ENCODE measurements around the gene KRTAP4-7. TPM values are rescaled to one million over a fixed set of nuclear protein-coding genes. Genes with fewer than 3 reads are reported as not detected.

KRTAP4-7 gene
- not detected in 2 replicates for total RNA-seq

DNA sequence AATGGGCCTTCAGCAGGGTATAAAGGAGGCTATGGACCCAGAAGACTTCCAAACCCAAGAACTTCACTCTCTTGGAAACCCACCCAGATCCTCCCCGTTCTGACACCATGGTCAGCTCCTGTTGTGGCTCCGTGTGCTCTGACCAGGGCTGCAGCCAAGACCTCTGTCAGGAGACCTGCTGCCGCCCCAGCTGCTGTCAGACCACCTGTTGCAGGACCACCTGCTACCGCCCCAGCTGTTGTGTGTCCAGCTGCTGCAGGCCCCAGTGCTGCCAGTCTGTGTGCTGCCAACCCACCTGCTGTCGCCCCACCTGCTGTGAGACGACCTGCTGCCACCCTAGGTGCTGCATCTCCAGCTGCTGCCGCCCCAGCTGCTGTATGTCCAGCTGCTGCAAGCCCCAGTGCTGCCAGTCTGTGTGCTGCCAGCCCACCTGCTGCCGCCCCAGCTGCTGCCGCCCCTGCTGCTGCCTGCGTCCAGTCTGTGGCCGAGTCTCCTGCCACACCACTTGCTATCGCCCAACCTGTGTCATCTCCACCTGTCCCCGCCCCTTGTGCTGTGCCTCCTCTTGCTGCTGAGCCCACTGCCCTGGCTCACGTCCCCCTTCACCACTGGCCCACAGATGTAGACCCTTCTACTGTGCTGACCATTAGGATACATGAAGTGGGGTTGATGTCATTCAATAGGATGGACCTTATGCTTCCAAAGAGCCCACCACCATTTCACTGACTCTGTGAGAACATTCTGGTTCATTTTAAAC lies at the start of gene KRTAP4-7:
TSS of gene KRTAP4-7 (plus strand) at position 51 of the 757 bp plus-strand sequence. CDS start at position 108, 57 bp downstream.

DNA sequence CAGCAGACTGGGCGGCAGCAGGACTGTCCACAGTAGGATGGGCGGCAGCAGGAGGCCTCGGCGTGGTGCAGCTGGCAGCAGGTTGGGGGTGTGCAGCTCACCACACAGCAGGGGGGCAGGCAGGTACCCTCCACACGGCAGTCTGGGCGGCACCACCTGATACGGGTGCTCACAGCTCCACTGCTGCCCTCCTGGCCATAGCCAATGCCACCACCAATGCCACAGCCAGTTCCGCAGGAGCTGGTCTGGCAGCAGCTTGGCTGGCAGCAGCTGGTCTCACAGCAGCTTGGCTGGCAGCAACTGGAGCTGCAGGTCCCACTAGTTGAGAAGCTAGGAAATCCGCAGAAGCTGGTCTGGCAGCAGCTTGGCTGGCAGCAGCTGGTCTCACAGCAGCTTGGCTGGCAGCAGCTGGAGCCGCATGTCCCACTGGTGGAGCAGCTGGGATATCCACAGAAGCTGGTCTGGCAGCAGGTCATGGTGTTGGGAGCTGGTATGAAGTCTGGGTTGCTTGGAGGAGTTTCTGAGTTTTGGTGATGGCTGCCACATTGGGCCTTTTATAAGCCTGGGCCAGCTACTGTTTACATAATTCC lies 49.5 kb upstream of the KRTAP4-7 start, which contains the start of gene KRTAP1-3:
TSS of gene KRTAP1-3 (minus strand) at position 529 of the 590 bp plus-strand sequence. CDS start at position 476, 53 bp downstream.

DNA sequence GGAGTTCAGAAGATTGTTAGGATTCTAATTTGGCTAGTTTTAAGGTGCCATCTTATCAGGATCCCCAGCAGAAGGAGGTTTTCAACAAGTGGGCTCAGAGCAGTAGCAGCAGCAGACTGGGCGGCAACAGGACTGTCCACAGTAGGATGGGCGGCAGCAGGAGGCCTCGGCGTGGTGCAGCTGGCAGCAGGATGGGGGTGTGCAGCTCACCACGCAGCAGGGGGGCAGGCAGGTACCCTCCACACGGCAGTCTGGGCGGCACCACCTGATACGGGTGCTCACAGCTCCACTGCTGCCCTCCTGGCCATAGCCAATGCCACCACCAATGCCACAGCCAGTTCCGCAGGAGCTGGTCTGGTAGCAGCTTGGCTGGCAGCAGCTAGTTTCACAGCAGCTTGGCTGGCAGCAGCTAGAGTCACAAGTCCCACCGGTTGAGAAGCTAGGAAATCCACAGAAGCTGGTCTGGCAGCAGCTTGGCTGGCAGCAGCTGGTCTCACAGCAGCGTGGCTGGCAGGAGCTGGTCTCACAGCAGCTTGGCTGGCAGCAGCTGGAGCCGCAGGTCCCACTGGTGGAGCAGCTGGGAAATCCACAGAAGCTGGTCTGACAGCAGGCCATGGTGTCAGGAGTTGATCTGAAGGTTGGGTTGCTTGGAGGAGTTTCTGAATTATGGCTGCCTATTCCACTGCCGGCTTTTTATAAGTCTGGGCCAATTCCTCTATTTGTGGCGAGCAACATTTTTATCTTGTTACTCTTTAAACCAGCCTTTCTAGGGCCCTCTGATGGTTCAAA lies 43.0 kb upstream of the KRTAP4-7 start, which contains the start of gene KRTAP1-1:
TSS of gene KRTAP1-1 (minus strand) at position 668 of the 789 bp plus-strand sequence. CDS start at position 615, 53 bp downstream.

DNA sequence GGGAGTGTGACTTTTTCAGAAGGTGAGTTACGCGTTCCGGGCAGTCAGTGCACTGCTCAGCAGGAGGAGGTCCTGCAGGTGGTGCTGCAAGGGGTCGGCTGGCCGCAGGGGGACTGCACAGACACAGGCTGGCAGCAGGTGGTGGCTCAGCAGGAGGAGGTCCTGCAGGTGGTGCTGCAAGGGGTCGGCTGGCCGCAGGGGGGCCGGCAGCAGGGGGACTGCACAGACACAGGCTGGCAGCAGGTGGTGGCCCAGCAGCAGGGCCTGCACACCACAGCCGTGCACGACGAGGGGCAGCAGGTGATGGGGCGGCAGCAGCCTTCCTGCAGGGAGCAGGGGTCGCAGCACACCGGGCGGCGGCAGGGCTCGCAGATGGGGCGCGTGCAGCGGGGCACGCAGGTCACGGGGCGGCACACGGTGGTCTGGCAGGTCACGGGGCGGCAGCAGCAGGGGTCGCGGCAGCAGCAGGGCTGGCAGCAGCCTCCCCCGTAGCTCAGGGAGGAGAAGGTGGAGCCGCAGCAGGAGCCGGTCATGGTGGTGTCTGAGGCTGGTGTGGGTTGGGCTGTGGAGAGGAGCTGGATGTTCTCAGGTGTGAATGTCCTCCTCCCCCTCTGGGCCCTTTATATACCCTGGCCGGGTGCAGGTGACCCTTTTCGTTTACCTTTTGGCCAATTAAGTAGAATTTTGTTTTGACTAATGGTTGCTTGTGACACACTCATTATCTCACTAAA lies 37.0 kb upstream of the KRTAP4-7 start, which contains the start of gene KRTAP2-1:
TSS of gene KRTAP2-1 (minus strand) at position 582 of the 731 bp plus-strand sequence. CDS start at position 533, 49 bp downstream.

DNA sequence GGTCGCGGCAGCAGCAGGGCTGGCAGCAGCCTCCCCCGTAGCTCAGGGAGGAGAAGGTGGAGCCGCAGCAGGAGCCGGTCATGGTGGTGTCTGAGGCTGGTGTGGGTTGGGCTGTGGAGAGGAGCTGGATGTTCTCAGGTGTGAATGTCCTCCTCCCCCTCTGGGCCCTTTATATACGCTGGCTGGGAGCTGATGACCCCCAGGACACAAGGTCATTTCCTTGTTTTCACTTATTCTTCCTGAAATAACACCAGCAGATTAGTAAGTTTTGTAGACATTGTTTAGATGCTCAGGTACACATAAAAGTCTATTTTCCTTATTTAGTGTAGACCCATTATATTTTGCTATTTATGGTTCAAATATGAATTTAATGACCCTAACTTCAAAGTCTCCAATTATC lies 28.8 kb upstream of the KRTAP4-7 start, which contains the start of gene KRTAP2-2:
TSS of gene KRTAP2-2 (minus strand) at position 101 of the 400 bp plus-strand sequence. CDS start at position 82, 19 bp downstream.

DNA sequence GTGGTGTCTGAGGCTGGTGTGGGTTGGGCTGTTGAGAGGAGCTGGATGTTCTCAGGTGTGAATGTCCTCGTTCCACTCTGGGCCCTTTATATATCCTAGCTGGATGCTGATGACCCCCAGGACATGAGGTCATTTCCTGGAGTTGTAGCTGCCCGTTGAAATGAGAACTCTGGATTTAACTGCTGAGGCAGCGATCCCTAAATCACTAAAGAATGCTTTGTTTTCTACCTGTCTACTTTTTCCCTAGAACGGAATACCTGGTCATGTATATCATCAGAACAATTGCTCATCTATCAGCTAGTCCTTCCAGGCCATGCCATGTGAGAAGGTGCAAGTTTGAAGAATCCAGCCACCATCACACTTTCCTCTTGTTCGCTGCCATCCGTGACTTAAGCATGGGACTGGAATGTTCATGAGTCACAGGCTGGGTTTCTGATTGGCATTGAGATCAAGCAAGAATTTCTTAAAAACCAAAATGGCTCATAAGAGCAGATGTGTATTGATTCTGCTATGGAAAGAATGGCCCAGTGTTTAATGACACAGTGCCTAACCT lies 23.8 kb upstream of the KRTAP4-7 start, which contains the start of gene KRTAP2-3:
TSS of gene KRTAP2-3 (minus strand) at position 63 of the 553 bp plus-strand sequence. CDS start 64 bp downstream, outside the sequence.

DNA sequence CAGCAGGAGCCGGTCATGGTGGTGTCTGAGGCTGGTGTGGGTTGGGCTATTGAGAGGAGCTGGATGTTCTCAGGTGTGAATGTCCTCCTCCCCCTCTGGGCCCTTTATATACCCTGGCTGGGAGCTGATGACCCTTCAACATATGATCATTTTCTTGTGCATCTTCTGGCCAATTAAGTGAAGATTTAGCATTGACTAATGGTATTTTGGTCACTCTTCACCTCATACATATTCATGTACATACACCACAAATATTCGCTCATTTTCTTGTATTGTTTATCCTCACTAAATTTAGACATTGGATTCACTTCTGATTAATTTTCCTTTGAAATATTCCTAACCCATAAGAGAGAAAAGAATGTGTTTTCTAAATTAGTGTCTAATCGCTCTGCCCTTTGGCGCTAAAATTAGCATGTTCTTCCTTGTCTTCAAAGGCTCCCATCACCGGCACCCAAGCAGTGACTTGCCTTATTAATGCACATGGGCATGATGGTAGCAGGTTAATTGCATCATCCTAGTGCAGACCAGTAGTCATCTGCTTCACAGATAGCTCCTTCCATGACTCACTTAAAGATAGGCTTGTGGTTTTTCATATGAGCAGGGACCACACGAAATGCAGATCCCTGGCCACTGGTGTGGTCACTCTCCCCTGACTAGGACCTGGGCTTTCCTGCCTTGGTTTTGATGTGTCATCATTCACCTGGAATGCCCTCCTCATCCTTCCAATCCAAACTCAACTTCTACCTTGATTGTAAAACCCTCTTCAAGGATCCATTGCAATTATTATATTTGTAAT lies 17.9 kb upstream of the KRTAP4-7 start, which contains the start of gene KRTAP2-4:
TSS of gene KRTAP2-4 (minus strand) at position 51 of the 796 bp plus-strand sequence. CDS start at position 17, 34 bp downstream.

DNA sequence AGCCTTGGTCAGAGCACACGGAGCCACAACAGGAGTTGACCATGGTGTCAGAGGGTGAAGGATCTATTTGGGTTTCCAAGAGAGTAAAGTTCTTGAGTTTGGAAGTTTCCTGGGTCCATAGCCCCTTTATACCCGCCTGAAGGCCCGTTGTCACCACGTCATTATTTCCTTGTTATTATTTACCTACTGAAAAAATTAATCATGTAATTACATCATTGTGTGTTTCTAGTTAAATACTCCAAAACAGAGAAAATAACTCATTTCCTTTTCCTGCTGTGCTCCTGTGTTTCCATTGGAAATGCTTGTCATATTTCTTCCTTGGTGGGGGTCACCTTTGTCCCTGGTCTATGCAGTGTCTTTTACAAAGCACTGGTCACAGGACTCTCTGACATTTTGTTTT lies 14.1 kb downstream of the KRTAP4-7 start, which contains the start of gene KRTAP4-8:
TSS of gene KRTAP4-8 (minus strand) at position 101 of the 400 bp plus-strand sequence. CDS start at position 43, 58 bp downstream.

DNA sequence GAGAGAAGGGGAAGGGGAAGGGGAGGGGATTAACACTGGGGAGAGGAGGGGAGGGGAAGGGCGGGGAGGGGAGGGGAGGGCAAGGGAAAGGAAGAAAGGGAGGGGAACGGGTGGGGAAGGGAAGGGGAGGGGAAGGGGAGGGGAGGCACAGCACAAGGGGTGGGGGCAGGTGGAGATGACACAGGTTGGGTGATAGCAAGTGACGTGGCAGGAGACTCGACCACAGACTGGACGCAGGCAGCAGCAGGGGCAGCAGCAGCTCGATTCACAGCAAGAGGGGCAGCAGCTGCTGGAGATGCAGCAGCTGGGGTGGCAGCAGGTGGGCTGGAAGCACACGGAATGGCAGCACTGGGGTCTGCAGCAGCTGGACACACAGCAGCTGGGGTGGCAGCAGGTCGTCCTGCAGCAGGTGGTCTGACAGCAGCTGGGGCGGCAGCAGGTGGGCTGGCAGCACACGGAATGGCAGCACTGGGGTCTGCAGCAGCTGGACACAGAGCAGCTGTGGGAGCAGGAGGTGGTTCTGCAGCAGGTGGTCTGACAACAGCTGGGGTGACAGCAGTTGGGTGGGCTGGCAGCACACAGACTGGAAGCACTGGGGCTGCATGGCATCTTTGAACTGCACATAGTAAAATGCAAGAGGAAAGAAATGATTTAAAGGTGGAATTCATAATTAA lies 17.8 kb downstream of the KRTAP4-7 start, which contains the start of gene KRTAP4-16:
TSS of gene KRTAP4-16 (minus strand) at position 624 of the 674 bp plus-strand sequence. CDS start at position 624, 0 bp downstream.

DNA sequence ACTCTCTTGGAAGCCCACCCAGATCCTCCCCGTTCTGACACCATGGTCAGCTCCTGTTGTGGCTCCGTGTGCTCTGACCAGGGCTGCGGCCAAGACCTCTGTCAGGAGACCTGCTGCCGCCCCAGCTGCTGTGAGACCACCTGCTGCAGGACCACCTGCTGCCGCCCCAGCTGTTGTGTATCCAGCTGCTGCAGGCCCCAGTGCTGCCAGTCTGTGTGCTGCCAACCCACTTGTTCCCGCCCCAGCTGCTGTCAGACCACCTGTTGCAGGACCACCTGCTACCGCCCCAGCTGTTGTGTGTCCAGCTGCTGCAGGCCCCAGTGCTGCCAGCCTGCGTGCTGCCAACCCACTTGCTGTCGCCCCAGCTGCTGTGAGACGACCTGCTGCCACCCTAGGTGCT lies 21.4 kb downstream of the KRTAP4-7 start, which contains the start of gene KRTAP4-9:
TSS of gene KRTAP4-9 (plus strand) at position 43 of the 400 bp plus-strand sequence. CDS start at position 43, 0 bp downstream.

DNA sequence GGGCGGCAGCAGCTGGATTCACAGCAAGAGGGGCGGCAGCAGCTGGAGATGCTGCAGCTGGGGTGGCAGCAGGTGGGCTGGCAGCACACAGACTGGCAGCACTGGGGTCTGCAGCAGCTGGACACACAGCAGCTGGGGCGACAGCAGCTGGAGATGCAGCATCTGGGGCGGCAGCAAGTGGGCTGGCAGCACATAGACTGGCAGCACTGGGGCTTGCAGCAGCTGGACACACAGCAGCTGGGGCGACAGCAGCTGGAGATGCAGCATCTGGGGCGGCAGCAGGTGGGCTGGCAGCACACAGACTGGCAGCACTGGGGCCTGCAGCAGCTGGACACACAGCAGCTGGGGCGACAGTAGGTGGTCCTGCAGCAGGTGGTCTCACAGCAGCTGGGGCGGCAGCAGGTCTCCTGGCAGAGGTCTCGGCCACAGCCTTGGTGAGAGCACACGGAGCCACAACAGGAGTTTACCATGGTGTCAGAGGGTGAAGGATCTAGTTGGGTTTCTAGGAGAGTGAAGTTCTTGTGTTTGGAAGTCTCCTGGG lies 34.0 kb downstream of the KRTAP4-7 start, which contains the start of gene KRTAP4-11:
TSS of gene KRTAP4-11 (minus strand) at position 528 of the 541 bp plus-strand sequence. CDS start at position 470, 58 bp downstream.

DNA sequence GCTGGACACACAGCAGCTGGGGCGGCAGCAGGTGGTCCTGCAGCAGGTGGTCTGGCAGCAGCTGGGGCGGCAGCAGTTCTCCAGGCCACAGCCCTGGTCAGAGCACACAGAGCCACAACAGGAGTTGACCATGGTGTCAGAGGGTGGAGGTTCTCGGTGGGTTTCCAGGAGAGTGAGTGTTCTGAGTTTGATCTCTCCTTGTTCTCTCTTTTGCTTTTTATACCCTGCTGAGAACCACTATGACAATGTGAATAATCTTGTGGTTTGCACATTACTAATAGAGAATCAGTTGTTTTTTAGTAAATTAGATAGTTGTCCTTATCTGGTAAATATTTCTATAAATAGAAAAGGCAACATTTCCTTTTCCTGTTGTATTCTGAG lies 40.0 kb downstream of the KRTAP4-7 start, which contains the start of gene KRTAP4-12:
TSS of gene KRTAP4-12 (minus strand) at position 192 of the 381 bp plus-strand sequence. CDS start at position 132, 60 bp downstream.

Other genes starting within 250 kb of the KRTAP4-7 start
- gene KRT12, start 216.9 kb upstream of the KRTAP4-7 start, total RNA-seq: not detected in 2 replicates
- not detected in 2 replicates for gene KRT20, start 198.9 kb upstream of the KRTAP4-7 start, total RNA-seq
- gene KRT23, start 146.5 kb upstream of the KRTAP4-7 start, total RNA-seq: 27.3 and 86.5 TPM in 2 replicates
- 0.28 TPM in 1 of 2 replicates, not detected in the other for gene KRT39, start 117.2 kb upstream of the KRTAP4-7 start, total RNA-seq
- gene KRT40, start 99.8 kb upstream of the KRTAP4-7 start, total RNA-seq: 0.36 TPM in 1 of 2 replicates, not detected in the other
- not detected in 2 replicates for gene KRTAP3-3, start 90.0 kb upstream of the KRTAP4-7 start, total RNA-seq
- gene KRTAP3-2, start 84.2 kb upstream of the KRTAP4-7 start, total RNA-seq: not detected in 2 replicates
- gene KRTAP3-1, start 75.0 kb upstream of the KRTAP4-7 start, total RNA-seq: not detected in 2 replicates
- not detected in 2 replicates for gene KRTAP1-5, start 56.9 kb upstream of the KRTAP4-7 start, total RNA-seq
- gene KRTAP1-4, start 54.0 kb upstream of the KRTAP4-7 start, total RNA-seq: not detected in 2 replicates
- gene KRTAP1-3, start 49.3 kb upstream of the KRTAP4-7 start, total RNA-seq: not detected in 2 replicates
- gene KRTAP1-1, start 42.7 kb upstream of the KRTAP4-7 start, total RNA-seq: not detected in 2 replicates
- gene KRTAP2-1, start 36.8 kb upstream of the KRTAP4-7 start, total RNA-seq: not detected in 2 replicates
- not detected in 2 replicates for gene KRTAP2-2, start 28.9 kb upstream of the KRTAP4-7 start, total RNA-seq
- gene KRTAP2-3, start 24.0 kb upstream of the KRTAP4-7 start, total RNA-seq: 0.93 TPM in 1 of 2 replicates, not detected in the other
- gene KRTAP2-4, start 18.3 kb upstream of the KRTAP4-7 start, total RNA-seq: not detected in 2 replicates
- gene KRTAP4-8, start 14.0 kb downstream of the KRTAP4-7 start, total RNA-seq: not detected in 2 replicates
- not detected in 2 replicates for gene KRTAP4-16, start 18.1 kb downstream of the KRTAP4-7 start, total RNA-seq
- gene KRTAP4-9, start 21.2 kb downstream of the KRTAP4-7 start, total RNA-seq: not detected in 2 replicates
- not detected in 2 replicates for gene KRTAP4-11, start 34.2 kb downstream of the KRTAP4-7 start, total RNA-seq
- not detected in 2 replicates for gene KRTAP4-12, start 40.0 kb downstream of the KRTAP4-7 start, total RNA-seq
- gene KRTAP4-6, start 56.4 kb downstream of the KRTAP4-7 start, total RNA-seq: not detected in 2 replicates
- not detected in 2 replicates for gene KRTAP4-5, start 65.7 kb downstream of the KRTAP4-7 start, total RNA-seq
- not detected in 2 replicates for gene KRTAP4-4, start 76.6 kb downstream of the KRTAP4-7 start, total RNA-seq
- not detected in 2 replicates for gene KRTAP4-3, start 84.1 kb downstream of the KRTAP4-7 start, total RNA-seq
- gene KRTAP4-2, start 94.1 kb downstream of the KRTAP4-7 start, total RNA-seq: not detected in 2 replicates
- not detected in 2 replicates for gene KRTAP4-1, start 100.8 kb downstream of the KRTAP4-7 start, total RNA-seq
- not detected in 2 replicates for gene KRTAP9-1, start 105.7 kb downstream of the KRTAP4-7 start, total RNA-seq
- gene KRTAP9-2, start 142.5 kb downstream of the KRTAP4-7 start, total RNA-seq: not detected in 2 replicates
- not detected in 2 replicates for gene KRTAP9-3, start 148.3 kb downstream of the KRTAP4-7 start, total RNA-seq
- gene KRTAP9-8, start 153.8 kb downstream of the KRTAP4-7 start, total RNA-seq: not detected in 2 replicates
- not detected in 2 replicates for gene KRTAP9-4, start 165.5 kb downstream of the KRTAP4-7 start, total RNA-seq
- not detected in 2 replicates for gene KRTAP9-9, start 171.2 kb downstream of the KRTAP4-7 start, total RNA-seq
- gene KRTAP9-6, start 181.2 kb downstream of the KRTAP4-7 start, total RNA-seq: not detected in 2 replicates
- not detected in 2 replicates for gene KRTAP9-7, start 191.5 kb downstream of the KRTAP4-7 start, total RNA-seq
- gene KRTAP29-1, start 218.7 kb downstream of the KRTAP4-7 start, total RNA-seq: not detected in 2 replicates
- not detected in 2 replicates for gene KRTAP16-1, start 225.2 kb downstream of the KRTAP4-7 start, total RNA-seq
- gene KRTAP17-1, start 231.6 kb downstream of the KRTAP4-7 start, total RNA-seq: not detected in 2 replicates

Measured in nasal cavity respiratory epithelium epithelial cell of viscerocranial mucosa (primary cell).